GM18502 (cell line): Measurements from ENCODE around the gene ETV7.

Experiments
- ATAC-seq: cut with Tn5 transposase; IDR thresholded peaks from one replicate; pipeline ENCODE4 v1.9.1; 2021; ENCODE audit warnings: mild to moderate bottlenecking; ENCODE audit not compliant: unreplicated experiment, poor library complexity

The ETV7 gene

GRCh38 chr6:36328600-36328999 is 58.9 kb downstream of the ETV7 start:
- no peak for ATAC-seq

GRCh38 chr6:36327919-36328236 is 59.6 kb downstream of the ETV7 start:
- no peak for ATAC-seq

GRCh38 chr6:36327226-36327918 is 60.1 kb downstream of the ETV7 start:
- no peak for ATAC-seq

GRCh38 chr6:36326356-36326995 is 61.0 kb downstream of the ETV7 start:
- no peak for ATAC-seq

GRCh38 chr6:36324715-36325114 is 62.8 kb downstream of the ETV7 start:
- no peak for ATAC-seq

- no peak for ATAC-seq
These were observed 63.3 kb downstream of the ETV7 start for GRCh38 chr6:36324191-36324590.

- ATAC-seq = no peak
These were observed 64.4 kb downstream of the ETV7 start for GRCh38 chr6:36323062-36323461.

- ATAC-seq = no peak
These were observed 64.9 kb downstream of the ETV7 start for GRCh38 chr6:36322591-36322990.

- ATAC-seq = no peak
These were observed 67.0 kb downstream of the ETV7 start for GRCh38 chr6:36320475-36320874.

GRCh38 chr6:36319821-36320220 is 67.6 kb downstream of the ETV7 start:
- no peak for ATAC-seq

GRCh38 chr6:36319436-36319762 is 68.1 kb downstream of the ETV7 start:
- no peak for ATAC-seq

GRCh38 chr6:36318690-36319435 is 68.6 kb downstream of the ETV7 start:
- ATAC-seq = no peak

GRCh38 chr6:36317623-36318022 is 69.8 kb downstream of the ETV7 start:
- ATAC-seq = no peak
